Natural killer cell (primary cell): ENCODE results near the gene MAVS. TPM values are rescaled to one million over a fixed set of nuclear protein-coding genes. Genes with fewer than 3 reads are reported as not detected.

Source experiments
- ATAC-seq, 3 donors: fragments of 150-1000 bp in 2 of 3; fragments of 200-7000 bp in 1 of 3; cut with Tn5 transposase; 1 replicate in 1 of 3; 2 replicates in 2 of 3; pipeline ENCODE4 v1.10.0; 2021; ENCODE audit warnings: mild to moderate bottlenecking in 2 of 3, moderate library complexity in 2 of 3
- DNase-seq, 2 donors: peaks; one replicate each; pipeline versions ENCODE4 v3.0.0 to v3.0.0-alpha.2; 2013 to 2021; ENCODE audit warnings: mixed read lengths in 1 of 2
- H3K27ac ChIP-seq: one replicate; pipeline ENCODE4 v1.5.1; 2013; ENCODE audit warnings: mild to moderate bottlenecking, low read length
- H3K27me3 ChIP-seq: one replicate; pipeline ENCODE4 v1.6.1; 2013; ENCODE audit warnings: low read length; ENCODE audit not compliant: control insufficient read depth, insufficient read depth
- H3K36me3 ChIP-seq: one replicate; pipeline ENCODE4 v1.6.1; 2013; ENCODE audit warnings: low read length; ENCODE audit not compliant: control insufficient read depth, insufficient read depth
- H3K4me1 ChIP-seq: one replicate; pipeline ENCODE4 v1.6.1; 2013; ENCODE audit warnings: low read length; ENCODE audit not compliant: control insufficient read depth, insufficient read depth
- H3K4me3 ChIP-seq: one replicate; pipeline ENCODE4 v1.5.1; 2013; ENCODE audit warnings: low read length
- H3K9me3 ChIP-seq: one replicate; pipeline ENCODE4 v1.6.1; 2013; ENCODE audit warnings: low read length; ENCODE audit not compliant: control insufficient read depth, insufficient read depth
- H3K27ac Mint-ChIP-seq, 2 donors: one replicate each; pipeline ENCODE4 v1.8.0; 2022; ENCODE audit warnings: mild to moderate bottlenecking in 2 of 2, mixed read lengths in 2 of 2, moderate library complexity in 1 of 2
- H3K27me3 Mint-ChIP-seq, 2 donors: one replicate each; pipeline ENCODE4 v1.8.0; 2022; ENCODE audit warnings: low read depth in 2 of 2, mixed read lengths in 2 of 2
- H3K36me3 Mint-ChIP-seq: one replicate; pipeline ENCODE4 v1.8.0; 2022; ENCODE audit warnings: mixed read lengths
- H3K4me1 Mint-ChIP-seq, 2 donors: one replicate each; pipeline ENCODE4 v1.8.0; 2022; ENCODE audit warnings: mixed read lengths in 2 of 2
- H3K4me3 Mint-ChIP-seq: one replicate; pipeline ENCODE4 v1.8.0; 2022; ENCODE audit warnings: mild to moderate bottlenecking, moderate library complexity, mixed read lengths
- H3K9me3 Mint-ChIP-seq, 2 donors: one replicate each; pipeline ENCODE4 v1.8.0; 2022; ENCODE audit warnings: mixed read lengths in 2 of 2
- CTCF ChIP-seq: fragments of 200-600 bp; IDR thresholded peaks from one replicate; pipeline ENCODE4 v1.8.0; 2022; ENCODE audit warnings: antibody characterized with exemption
- WGBS: methylation state at CpG from one replicate; pipeline ENCODE4 v1.1.7; 2013; ENCODE audit warnings: missing lambda C conversion rate; ENCODE audit not compliant: insufficient coverage; 5-methylcytosine and 5-hydroxymethylcytosine counted together
- intact Hi-C: fragments of 100-400 bp; cut with micrococcal nuclease; formaldehyde crosslinking; loops from one replicate; pipeline ENCODE4 v1.14.2; 2022
- total RNA-seq, 4 donors: library from RNA; stranded (reverse); fragments of 120-200 nt in 1 of 4; gene quantifications; one replicate each; pipeline versions ENCODE4 v1.2.3 to v1.2.4, GENCODE V29; 2013 to 2022

The MAVS gene
- total RNA-seq, 3 donors from 2014 or later (not counting 1 experiment from before 2014, with no cell fraction given), result 23.1 to 30.8 (median 26.4) TPM

GRCh38 chr20:3861191-3861590 is 14.6 kb downstream of the MAVS start:
- Histone ChIP-seq H3K27me3 (no peaks in the 10 kb centered on the region), H3K4me1 (no peaks in the 10 kb centered on the region), H3K9me3 (no peaks in the 10 kb centered on the region), H3K36me3 (peaks cover 72% of the 10 kb centered on the region), H3K27ac (no peak overlapping the region), H3K4me3 (no peak overlapping the region)
- ATAC-seq (no peak), DNase-seq (no peak)
- WGBS, result 93% methylated on average over 7 of the region's 7 CpGs
- H3K4me1 Mint-ChIP-seq, result peaks cover 6 to 9% of the 10 kb centered on the region in 2 donors
- intact Hi-C loops, result no loop called here
- H3K4me3 Mint-ChIP-seq, result no peak overlapping the region
- H3K27me3 Mint-ChIP-seq, result no peaks in the 10 kb centered on the region
- peaks cover 7% of the 10 kb centered on the region for H3K36me3 Mint-ChIP-seq
- no peak overlapping the region for H3K27ac Mint-ChIP-seq
- no peak for TF ChIP-seq CTCF
- no peaks in the 10 kb centered on the region for H3K9me3 Mint-ChIP-seq

- H3K27ac Mint-ChIP-seq, result no peak overlapping the region
- intact Hi-C loops, result no loop called here
- Histone ChIP-seq H3K4me1 (no peaks in the 10 kb centered on the region), H3K4me3 (no peak overlapping the region), H3K27ac (no peak overlapping the region), H3K36me3 (peaks cover 74% of the 10 kb centered on the region), H3K27me3 (no peaks in the 10 kb centered on the region), H3K9me3 (no peaks in the 10 kb centered on the region)
- H3K4me3 Mint-ChIP-seq, result no peak overlapping the region
- no peaks in the 10 kb centered on the region for H3K27me3 Mint-ChIP-seq
- DNase-seq, result no peak
- ATAC-seq, result no peak
- no peak for TF ChIP-seq CTCF
- WGBS, result 100% methylated on average over 1 of the region's 1 CpG
- H3K36me3 Mint-ChIP-seq, result peaks cover under 1% of the 10 kb centered on the region
- H3K4me1 Mint-ChIP-seq, result peaks cover 0 to 4% of the 10 kb centered on the region in 2 donors
- no peaks in the 10 kb centered on the region for H3K9me3 Mint-ChIP-seq
Observed at GRCh38 chr20:3862333-3862732, 15.7 kb downstream of the MAVS start.

- ATAC-seq, result no peak
- H3K27ac Mint-ChIP-seq, result peak overlapping the region in 1 of 2 donors; percentile 38
- Histone ChIP-seq H3K4me3 (no peak overlapping the region), H3K4me1 (no peaks in the 10 kb centered on the region), H3K9me3 (no peaks in the 10 kb centered on the region), H3K27ac (no peak overlapping the region), H3K27me3 (no peaks in the 10 kb centered on the region), H3K36me3 (peaks cover 68% of the 10 kb centered on the region)
- H3K27me3 Mint-ChIP-seq, result no peaks in the 10 kb centered on the region
- peaks cover 0 to 4% of the 10 kb centered on the region in 2 donors for H3K4me1 Mint-ChIP-seq
- DNase-seq, result no peak
- TF ChIP-seq CTCF, result no peak
- no peaks in the 10 kb centered on the region for H3K36me3 Mint-ChIP-seq
- H3K9me3 Mint-ChIP-seq, result no peaks in the 10 kb centered on the region
- 79% methylated on average over 7 of the region's 7 CpGs for WGBS
- no peak overlapping the region for H3K4me3 Mint-ChIP-seq
- intact Hi-C loops, result no loop called here
Observed at GRCh38 chr20:3863317-3863716, 16.7 kb downstream of the MAVS start.

- H3K4me1 Mint-ChIP-seq, result peaks cover 0 to 4% of the 10 kb centered on the region in 2 donors
- Histone ChIP-seq H3K9me3 (no peaks in the 10 kb centered on the region), H3K27me3 (no peaks in the 10 kb centered on the region), H3K36me3 (peaks cover 63% of the 10 kb centered on the region), H3K4me3 (no peak overlapping the region), H3K27ac (no peak overlapping the region), H3K4me1 (no peaks in the 10 kb centered on the region)
- no peaks in the 10 kb centered on the region for H3K36me3 Mint-ChIP-seq
- no peaks in the 10 kb centered on the region for H3K27me3 Mint-ChIP-seq
- intact Hi-C loops, result no loop called here
- ATAC-seq (no peak), DNase-seq (no peak)
- no peak for TF ChIP-seq CTCF
- WGBS, result 95% methylated on average over 5 of the region's 5 CpGs
- H3K27ac Mint-ChIP-seq, result no peak overlapping the region
- no peak overlapping the region for H3K4me3 Mint-ChIP-seq
- no peaks in the 10 kb centered on the region for H3K9me3 Mint-ChIP-seq
Observed at GRCh38 chr20:3864518-3864917, 17.9 kb downstream of the MAVS start.
